Activated CD4-positive, alpha-beta T cell treated with anti-CD3 and anti-CD28 coated beads for 1 hour (primary cell): ENCODE results near the gene ARMC8.
A peak's percentile ranks its signal among the peaks of the same experiment; 100 is the strongest.

Experiments
- DNase-seq: peaks from one replicate; pipeline ENCODE4 v3.0.0-alpha.2; 2020

ARMC8 gene

GRCh38 chr3:138323971-138324370 is 136.9 kb downstream of the ARMC8 start:
- no peak for DNase-seq

GRCh38 chr3:138325990-138326389 is 138.9 kb downstream of the ARMC8 start:
- DNase-seq = no peak

- DNase-seq = no peak
Observed at GRCh38 chr3:138326866-138327595, 139.9 kb downstream of the ARMC8 start.

DNA sequence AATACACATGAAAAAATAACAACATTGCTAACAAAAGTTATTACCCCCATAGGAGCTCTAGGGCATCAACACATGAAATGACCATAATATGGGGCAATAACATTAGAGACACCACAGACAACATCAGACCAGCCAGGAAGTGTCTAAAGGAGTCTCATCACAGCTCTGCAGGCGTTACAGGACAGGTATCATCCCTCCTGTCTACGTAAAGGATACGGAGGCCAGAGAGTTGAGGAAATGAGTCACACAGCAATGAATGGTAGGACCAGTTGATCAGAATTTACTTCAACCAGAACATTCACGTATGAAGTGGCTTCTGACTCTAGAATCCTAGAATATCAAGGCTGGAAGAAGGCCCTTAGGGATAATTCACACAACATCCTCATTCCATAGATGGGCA is 140.7 kb downstream of the ARMC8 start:
- DNase-seq = no peak

DNA sequence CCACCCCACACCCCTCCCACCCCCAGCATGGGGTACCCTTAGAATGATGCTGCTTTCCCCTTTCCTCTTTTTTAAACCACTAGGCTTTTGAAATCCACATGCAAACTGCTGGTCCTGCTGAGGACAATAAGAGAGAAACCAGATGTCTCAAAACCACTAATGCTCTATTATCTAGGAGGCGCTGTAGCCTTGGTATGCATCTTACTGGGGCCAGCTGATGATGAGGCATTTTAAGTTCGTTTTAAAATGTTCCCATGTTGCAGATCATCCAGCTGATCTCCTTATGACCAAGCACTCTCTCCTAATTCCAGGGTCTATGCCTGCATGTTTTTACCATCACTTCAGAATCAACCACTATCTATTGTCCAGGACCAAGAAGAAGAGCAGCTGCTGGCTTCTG is 141.2 kb downstream of the ARMC8 start:
- no peak for DNase-seq

GRCh38 chr3:138329127-138329983 is 142.3 kb downstream of the ARMC8 start, which contains the start of gene NME9:
TSS of gene NME9 (minus strand) at chr3:138329851. CDS start at chr3:138329335, 516 bp downstream.
- DNase-seq = peak; percentile 82

DNA sequence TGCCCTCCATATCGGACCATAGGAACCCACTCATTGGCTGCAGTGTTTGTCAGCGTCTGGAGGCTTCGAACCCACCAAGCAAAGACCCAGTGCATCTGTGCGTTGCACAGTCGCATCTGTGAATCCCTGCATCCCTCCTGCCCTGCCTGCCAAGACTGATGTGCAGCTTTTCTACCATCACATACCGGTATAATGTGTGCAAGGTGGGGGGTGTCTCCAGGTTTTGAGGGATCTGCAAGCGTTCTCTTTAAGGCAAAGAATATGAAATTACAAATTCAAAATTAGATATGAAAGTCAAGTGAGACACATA is 142.8 kb downstream of the ARMC8 start:
- no peak for DNase-seq

DNA sequence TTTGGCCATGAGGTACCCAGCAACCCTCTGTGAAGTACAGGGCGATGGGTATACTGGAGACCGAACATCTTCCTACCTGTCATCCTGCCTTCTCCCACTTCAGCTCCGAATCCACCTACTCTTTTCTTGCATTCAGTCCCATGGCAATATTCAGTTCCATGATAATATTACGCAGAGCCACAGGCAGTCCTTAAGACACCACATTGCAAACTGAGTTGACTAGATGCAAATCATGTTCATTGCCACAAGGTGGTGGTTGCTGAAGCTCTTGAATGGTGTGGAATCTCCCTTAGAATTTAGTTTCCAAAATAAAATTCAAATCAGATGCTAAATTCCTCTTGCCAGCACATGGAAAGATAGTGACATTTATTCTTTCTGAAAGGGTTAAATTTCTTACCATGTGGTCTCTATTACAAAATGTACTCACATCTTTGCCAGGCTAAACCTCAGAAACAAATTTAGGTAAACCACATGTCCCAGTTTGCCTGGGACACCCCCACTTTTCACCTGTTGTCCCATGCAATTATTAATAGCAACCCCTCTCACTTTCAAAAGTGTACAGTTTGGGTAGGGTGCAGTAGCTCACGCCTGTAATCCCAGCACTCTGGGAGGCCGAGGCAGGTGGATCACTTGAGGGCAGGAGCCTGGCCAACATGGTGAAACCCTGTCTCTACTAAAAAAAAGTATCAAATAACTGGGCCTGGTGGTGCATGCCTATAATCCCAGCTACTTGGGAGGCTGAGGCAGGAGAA is 144.2 kb downstream of the ARMC8 start:
- no peak for DNase-seq

DNA sequence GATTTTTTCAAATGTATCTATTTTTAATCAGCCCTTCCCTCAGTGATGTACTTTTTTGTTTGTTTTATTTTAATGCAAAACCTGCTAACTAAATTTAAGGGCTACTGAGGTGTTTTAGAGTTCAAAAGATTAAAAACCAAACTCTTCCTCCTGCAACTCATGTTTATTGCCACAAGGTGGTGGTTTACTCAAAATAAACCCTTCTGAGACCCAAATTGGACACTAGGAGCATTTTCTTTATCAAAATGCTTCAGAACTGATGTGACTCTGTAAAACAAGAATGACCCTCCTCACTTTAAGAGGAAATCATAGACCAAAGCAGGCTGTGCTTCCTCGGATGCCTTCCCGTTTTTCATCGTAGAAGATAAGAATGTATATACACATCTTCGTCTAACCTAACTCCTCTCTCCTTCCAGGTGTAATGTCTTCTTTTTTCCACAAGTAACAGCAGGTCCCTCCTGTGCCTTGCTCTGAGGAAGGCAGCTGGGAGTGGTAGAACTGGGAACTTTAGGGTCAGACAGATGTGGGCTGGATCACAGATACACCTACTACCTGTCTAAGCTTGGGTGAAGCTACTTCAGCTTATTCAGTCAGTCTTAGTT is 145.5 kb downstream of the ARMC8 start:
- DNase-seq = no peak

- DNase-seq = no peak
Observed at GRCh38 chr3:138334608-138335007, 147.5 kb downstream of the ARMC8 start.

- no peak for DNase-seq
Observed at GRCh38 chr3:138336454-138336999, 149.4 kb downstream of the ARMC8 start.

DNA sequence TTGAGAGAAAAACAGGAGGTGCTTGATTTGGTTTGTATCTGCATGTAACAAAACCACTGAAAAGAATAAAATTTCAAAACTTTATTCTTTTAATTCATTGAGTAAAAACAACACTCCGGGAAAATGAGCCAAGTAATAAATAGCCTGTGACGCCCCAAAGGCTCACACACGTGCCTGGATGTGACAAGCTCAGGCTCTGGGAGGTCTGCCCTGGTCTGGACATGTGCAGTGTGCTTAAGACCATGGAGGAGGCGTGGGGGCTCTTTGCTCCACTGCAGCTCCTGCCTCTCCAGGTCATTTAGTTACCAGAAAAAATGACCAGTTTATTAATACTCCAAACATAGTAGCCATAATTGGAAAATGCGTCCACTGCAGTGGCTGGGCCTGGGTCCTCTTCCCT is 151.1 kb downstream of the ARMC8 start:
- no peak for DNase-seq

- no peak for DNase-seq
Observed at GRCh38 chr3:138338811-138339210, 151.7 kb downstream of the ARMC8 start.

DNA sequence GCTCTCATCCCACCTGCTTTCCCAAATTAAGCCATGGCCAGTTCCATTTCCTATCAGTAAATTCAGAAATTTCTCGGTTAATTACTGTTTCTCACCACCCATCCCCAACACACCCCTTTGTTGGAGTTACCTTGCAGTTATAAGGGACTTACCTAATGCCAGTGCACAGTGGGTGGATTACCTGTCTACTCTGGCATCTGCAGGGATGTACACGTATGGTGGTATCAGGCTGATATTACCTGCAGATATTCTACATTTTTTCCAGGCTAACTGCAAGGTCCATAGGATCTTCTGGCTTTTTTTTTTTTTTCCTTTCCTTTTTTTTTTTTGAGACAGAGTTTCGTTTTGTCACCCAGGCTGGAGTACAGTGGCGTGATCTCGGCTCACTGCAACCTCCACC is 153.4 kb downstream of the ARMC8 start:
- DNase-seq = no peak

DNA sequence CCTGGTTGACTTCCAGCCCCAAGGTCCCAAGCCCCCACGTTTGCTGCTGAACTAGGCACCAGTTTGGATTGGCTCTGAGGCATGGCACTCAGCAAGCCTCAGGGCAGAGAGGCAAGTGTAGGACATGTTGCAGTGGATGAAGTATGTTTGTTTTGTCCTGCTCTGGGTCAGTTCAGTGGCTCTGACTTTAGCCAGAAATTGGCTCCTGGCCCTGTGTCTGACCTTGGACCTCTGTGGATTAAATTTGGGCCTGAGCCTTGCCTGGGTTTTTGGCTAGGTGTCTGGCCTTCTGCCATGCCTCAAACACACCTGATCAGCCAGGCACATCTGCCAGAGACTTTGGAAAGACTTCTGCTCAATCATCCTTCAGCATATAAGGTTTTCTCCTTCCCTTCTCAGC is 157.7 kb downstream of the ARMC8 start:
- DNase-seq = no peak
